SK-N-SH (cell line): ENCODE measurements around the gene EIPR1.

Experiments used
- CHD2 ChIP-seq: fragments of 150-350 bp; IDR thresholded peaks from 2 replicates; pipeline ENCODE4 v1.6.1; 2018; ENCODE audit warnings: low read length; ENCODE audit not compliant: partially characterized antibody
- FOXM1 ChIP-seq: IDR thresholded peaks from 2 replicates; pipeline ENCODE4 v1.4.0; 2012; ENCODE audit warnings: low read depth, mild to moderate bottlenecking
- GABPA ChIP-seq: IDR thresholded peaks from 2 replicates; pipeline ENCODE4 v1.4.0; 2012; ENCODE audit warnings: low read depth, mild to moderate bottlenecking
- MXI1 ChIP-seq: IDR thresholded peaks from 2 replicates; pipeline ENCODE4 v1.6.1; 2012; ENCODE audit warnings: mild to moderate bottlenecking, low read depth, low read length, improper control_type of control experiment
- POLR2AphosphoS5 ChIP-seq: IDR thresholded peaks from 2 replicates; pipeline ENCODE4 v1.6.1; 2012; ENCODE audit warnings: low read depth, low read length
- RAD21 ChIP-seq: IDR thresholded peaks from 2 replicates; pipeline ENCODE4 v1.6.1; 2012; ENCODE audit warnings: mild to moderate bottlenecking, low read length
- RFX5 ChIP-seq: IDR thresholded peaks from 2 replicates; pipeline ENCODE4 v1.6.1; 2012; ENCODE audit warnings: mild to moderate bottlenecking, improper control_type of control experiment, low read length
- SIN3A ChIP-seq: IDR thresholded peaks from 2 replicates; pipeline ENCODE4 v1.6.1; 2012; ENCODE audit warnings: low read depth, mild to moderate bottlenecking, low read length, moderate library complexity, borderline replicate concordance
- TCF12 ChIP-seq: IDR thresholded peaks from 2 replicates; pipeline ENCODE4 v1.4.0; 2012
- TF ChIP-seq, protein P1 (sequence below): fragments of 200-600 bp; sonication (generic); IDR thresholded peaks from 2 replicates; pipeline ENCODE4 v1.6.1; 2017; ENCODE audit warnings: antibody characterized with exemption, mild to moderate bottlenecking, moderate library complexity
- TF ChIP-seq, protein P2 (sequence below): IDR thresholded peaks from 2 replicates; pipeline ENCODE4; 2012

DNA sequence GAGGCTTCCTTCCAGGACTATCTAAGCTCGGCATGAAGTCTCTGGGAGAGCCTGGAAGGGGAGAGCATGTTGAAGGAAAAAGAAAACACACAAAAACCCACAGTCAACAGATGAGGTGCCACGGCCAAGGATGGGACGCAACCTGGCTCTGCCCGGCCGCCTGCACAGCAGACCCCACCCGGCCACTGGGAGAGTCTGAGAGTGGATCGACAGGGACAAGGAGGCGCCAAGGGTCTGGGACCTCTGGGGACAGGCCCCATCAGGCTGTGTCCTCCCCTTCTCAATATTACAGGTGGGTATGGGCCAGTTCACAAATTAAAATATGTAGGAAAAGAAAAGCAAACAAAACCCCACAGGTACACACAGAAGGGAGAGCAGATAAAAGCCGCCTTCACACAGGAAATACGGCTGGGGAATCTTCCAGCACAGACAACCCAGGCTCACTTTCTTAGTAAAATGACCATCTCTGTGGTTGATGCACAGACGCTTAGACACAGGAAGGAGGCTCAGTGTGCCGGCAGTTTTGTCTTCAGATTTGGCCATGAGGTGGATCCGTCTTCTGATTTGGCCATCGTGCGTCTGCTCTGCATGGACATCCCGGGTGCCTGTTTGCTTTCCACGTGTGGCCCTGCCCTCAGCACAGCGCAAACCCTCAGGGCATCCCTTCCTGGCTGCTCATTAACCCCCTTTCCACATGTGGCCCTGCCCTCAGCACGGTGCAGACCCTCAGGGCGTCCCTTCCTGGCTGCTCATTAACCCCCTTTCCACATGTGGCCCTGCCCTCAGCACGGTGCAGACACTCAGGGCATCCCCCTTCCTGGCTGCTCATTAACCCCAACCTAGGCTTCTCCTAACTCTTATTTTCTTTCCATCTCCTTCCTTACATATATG is 138.4 kb downstream of the EIPR1 start:
- TF ChIP-seq, protein P1, sequence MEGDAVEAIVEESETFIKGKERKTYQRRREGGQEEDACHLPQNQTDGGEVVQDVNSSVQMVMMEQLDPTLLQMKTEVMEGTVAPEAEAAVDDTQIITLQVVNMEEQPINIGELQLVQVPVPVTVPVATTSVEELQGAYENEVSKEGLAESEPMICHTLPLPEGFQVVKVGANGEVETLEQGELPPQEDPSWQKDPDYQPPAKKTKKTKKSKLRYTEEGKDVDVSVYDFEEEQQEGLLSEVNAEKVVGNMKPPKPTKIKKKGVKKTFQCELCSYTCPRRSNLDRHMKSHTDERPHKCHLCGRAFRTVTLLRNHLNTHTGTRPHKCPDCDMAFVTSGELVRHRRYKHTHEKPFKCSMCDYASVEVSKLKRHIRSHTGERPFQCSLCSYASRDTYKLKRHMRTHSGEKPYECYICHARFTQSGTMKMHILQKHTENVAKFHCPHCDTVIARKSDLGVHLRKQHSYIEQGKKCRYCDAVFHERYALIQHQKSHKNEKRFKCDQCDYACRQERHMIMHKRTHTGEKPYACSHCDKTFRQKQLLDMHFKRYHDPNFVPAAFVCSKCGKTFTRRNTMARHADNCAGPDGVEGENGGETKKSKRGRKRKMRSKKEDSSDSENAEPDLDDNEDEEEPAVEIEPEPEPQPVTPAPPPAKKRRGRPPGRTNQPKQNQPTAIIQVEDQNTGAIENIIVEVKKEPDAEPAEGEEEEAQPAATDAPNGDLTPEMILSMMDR = no peak
- TF ChIP-seq GABPA = no peak
- no peak for TF ChIP-seq CHD2
- no peak for TF ChIP-seq SIN3A
- TF ChIP-seq RAD21 = no peak
- TF ChIP-seq FOXM1 = no peak
- TF ChIP-seq, protein P2, sequence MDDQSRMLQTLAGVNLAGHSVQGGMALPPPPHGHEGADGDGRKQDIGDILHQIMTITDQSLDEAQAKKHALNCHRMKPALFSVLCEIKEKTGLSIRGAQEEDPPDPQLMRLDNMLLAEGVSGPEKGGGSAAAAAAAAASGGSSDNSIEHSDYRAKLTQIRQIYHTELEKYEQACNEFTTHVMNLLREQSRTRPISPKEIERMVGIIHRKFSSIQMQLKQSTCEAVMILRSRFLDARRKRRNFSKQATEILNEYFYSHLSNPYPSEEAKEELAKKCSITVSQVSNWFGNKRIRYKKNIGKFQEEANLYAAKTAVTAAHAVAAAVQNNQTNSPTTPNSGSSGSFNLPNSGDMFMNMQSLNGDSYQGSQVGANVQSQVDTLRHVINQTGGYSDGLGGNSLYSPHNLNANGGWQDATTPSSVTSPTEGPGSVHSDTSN = no peak
- TF ChIP-seq POLR2AphosphoS5 = no peak
- no peak for TF ChIP-seq MXI1
- no peak for TF ChIP-seq RFX5
- no peak for TF ChIP-seq TCF12
